Esophagus squamous epithelium (tissue), 4 donors: ENCODE measurements around the gene CALCA.

Experiments used
- CTCF ChIP-seq, 6 experiments: fragments of 450-650 bp in 4 of 6; fragments of 200-600 bp in 2 of 6; sonication (generic) in 2 of 6; IDR thresholded peaks; one replicate each; pipeline ENCODE4 v1.5.1; 2016 to 2019; ENCODE audit warnings: antibody characterized with exemption in 6 of 6, mild to moderate bottlenecking in 4 of 6, moderate library complexity in 4 of 6
- POLR2A ChIP-seq, 4 donors: fragments of 450-650 bp; IDR thresholded peaks; one replicate each; pipeline ENCODE4 v1.6.1; 2017; ENCODE audit warnings: antibody characterized with exemption in 4 of 4, mild to moderate bottlenecking in 4 of 4, moderate library complexity in 3 of 4

- TF ChIP-seq CTCF (IDR thresholded peaks at IDR 0.05), result no peak
- TF ChIP-seq POLR2A (IDR thresholded peaks at IDR 0.05), result no peak
Observed at GRCh38 chr11:14967581-14968243, 4.4 kb downstream of the CALCA start.
